ENCODE data around the gene SOX10. TPM values are rescaled to one million over a fixed set of nuclear protein-coding genes. Genes with fewer than 3 reads are reported as not detected.

The SOX10 gene
- total RNA-seq, 1 experiment from 2014 or later, result 2.7 TPM

DNA sequence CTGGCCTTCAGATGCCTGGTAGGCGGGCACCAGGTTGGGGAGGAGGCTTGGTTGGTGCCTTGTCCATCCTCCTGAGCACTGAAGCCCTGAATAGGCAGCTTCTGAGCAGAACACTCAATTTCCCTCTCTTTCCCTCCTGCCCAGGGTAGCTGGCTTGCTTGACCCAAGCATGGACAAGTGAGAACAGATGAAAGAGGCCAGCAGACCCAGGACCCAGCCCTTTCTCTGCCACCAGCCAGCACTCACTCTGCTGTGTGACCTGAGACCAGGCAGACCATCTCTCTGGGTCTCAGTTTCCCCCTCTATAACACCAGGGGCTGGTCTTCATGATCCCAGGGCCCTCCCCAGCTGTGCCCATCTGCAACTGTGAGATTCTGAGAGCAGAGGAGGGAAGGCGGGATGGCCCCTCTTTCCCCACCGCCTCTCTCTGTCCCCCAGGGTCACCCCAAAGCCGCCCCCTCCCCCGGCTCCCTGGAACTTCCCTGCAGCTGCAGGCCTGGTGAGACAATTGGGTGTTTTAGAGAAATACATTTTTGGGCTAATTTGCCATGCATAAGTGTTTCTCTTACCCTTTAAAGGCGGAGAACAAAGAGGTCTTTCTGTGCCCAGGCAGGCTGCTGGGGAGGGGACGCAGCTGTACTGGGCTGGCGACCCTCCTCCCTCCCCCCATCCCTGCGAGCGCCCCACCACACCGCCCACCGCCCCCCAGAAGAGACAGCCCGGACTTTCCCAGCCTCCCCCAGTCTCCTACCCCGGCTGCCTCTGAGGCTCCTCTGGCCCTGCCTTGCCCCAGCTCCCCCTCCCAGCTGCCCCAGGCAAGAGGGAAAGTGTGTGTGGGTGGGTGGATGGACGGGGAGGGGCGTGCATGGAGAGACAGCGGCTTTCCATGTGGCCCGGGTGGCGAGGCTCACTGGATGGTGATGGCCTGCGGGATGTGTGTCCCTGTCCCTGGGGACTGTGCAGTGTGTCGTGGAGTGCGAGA is 42.1 kb upstream of the SOX10 start:
- TF ChIP-seq NR2C2 (CRISPR knock-in tag; IDR thresholded peaks at IDR 0.05) (no peak), NR1H2 (CRISPR knock-in tag; IDR thresholded peaks at IDR 0.05) (no peak), MLX (CRISPR knock-in tag; IDR thresholded peaks at IDR 0.05) (no peak), ZNF263 (CRISPR knock-in tag; IDR thresholded peaks at IDR 0.05; ENCODE audit: low read depth) (no peak), AR (CRISPR knock-in tag; IDR thresholded peaks at IDR 0.05) (no peak), GRHL2 (CRISPR knock-in tag; IDR thresholded peaks at IDR 0.05; ENCODE audit: insufficient replicate concordance, severe bottlenecking) (no peak), GABPB1 (CRISPR knock-in tag; IDR thresholded peaks at IDR 0.05) (no peak), ZNF317 (CRISPR knock-in tag; IDR thresholded peaks at IDR 0.05; ENCODE audit: borderline replicate concordance, low read depth) (no peak), ESRRA (CRISPR knock-in tag; IDR thresholded peaks at IDR 0.05; ENCODE audit: borderline replicate concordance) (no peak), MXD4 (CRISPR knock-in tag; IDR thresholded peaks at IDR 0.05; ENCODE audit: borderline replicate concordance) (no peak), CBFB (CRISPR knock-in tag; IDR thresholded peaks at IDR 0.05; ENCODE audit: low read depth) (no peak), ATF1 (CRISPR knock-in tag; IDR thresholded peaks at IDR 0.05) (no peak), E2F4 (CRISPR knock-in tag; IDR thresholded peaks at IDR 0.05; ENCODE audit: borderline replicate concordance, low read depth) (no peak), CREM (CRISPR knock-in tag; IDR thresholded peaks at IDR 0.05) (no peak)
- TF ChIP-seq, protein P1, sequence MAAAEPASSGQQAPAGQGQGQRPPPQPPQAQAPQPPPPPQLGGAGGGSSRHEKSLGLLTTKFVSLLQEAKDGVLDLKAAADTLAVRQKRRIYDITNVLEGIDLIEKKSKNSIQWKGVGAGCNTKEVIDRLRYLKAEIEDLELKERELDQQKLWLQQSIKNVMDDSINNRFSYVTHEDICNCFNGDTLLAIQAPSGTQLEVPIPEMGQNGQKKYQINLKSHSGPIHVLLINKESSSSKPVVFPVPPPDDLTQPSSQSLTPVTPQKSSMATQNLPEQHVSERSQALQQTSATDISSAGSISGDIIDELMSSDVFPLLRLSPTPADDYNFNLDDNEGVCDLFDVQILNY (CRISPR knock-in tag; IDR thresholded peaks at IDR 0.05), result no peak
- TF ChIP-seq, protein P2, sequence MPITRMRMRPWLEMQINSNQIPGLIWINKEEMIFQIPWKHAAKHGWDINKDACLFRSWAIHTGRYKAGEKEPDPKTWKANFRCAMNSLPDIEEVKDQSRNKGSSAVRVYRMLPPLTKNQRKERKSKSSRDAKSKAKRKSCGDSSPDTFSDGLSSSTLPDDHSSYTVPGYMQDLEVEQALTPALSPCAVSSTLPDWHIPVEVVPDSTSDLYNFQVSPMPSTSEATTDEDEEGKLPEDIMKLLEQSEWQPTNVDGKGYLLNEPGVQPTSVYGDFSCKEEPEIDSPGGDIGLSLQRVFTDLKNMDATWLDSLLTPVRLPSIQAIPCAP (CRISPR knock-in tag; IDR thresholded peaks at IDR 0.05), result no peak
- H3K4me3 Mint-ChIP-seq, result no peak overlapping the region
- ATAC-seq, result no peak
- H3K27ac Mint-ChIP-seq, result no peak overlapping the region
- H3K27me3 Mint-ChIP-seq (ENCODE audit: low read depth), result peaks cover 2% of the 10 kb centered on the region
- ChIA-PET POLR2A (no interaction called here), CTCF (interaction anchor here (2.5 kb wide), 1 partner anchor 10 kb away, joined by 11 read pairs; no protein-coding TSS in a partner anchor)
- DNase-seq (ENCODE audit: low spot score), result no peak
- H3K4me1 Mint-ChIP-seq, result peaks cover 9% of the 10 kb centered on the region
- no peaks in the 10 kb centered on the region for H3K9me3 Mint-ChIP-seq
- no peaks in the 10 kb centered on the region for H3K36me3 Mint-ChIP-seq

GRCh38 chr22:38025514-38025913 is 41.2 kb upstream of the SOX10 start:
- POLR2A ChIA-PET, result no interaction called here
- Mint-ChIP-seq H3K4me3 (no peak overlapping the region), H3K36me3 (no peaks in the 10 kb centered on the region), H3K9me3 (no peaks in the 10 kb centered on the region), H3K27ac (no peak overlapping the region), H3K27me3 (ENCODE audit: low read depth) (peaks cover 7% of the 10 kb centered on the region), H3K4me1 (peaks cover 1% of the 10 kb centered on the region)
- ATAC-seq (no peak), DNase-seq (ENCODE audit: low spot score) (no peak)
- CTCF ChIA-PET, result no interaction called here
- TF ChIP-seq FOXJ3 (CRISPR knock-in tag; IDR thresholded peaks at IDR 0.05; ENCODE audit: borderline replicate concordance) (no peak), SOX15 (CRISPR knock-in tag; IDR thresholded peaks at IDR 0.05) (no peak), MLX (CRISPR knock-in tag; IDR thresholded peaks at IDR 0.05) (no peak), CREB1 (CRISPR knock-in tag; IDR thresholded peaks at IDR 0.05) (no peak), RELA (CRISPR knock-in tag; IDR thresholded peaks at IDR 0.05; ENCODE audit: borderline replicate concordance) (no peak)
- TF ChIP-seq, protein P3, sequence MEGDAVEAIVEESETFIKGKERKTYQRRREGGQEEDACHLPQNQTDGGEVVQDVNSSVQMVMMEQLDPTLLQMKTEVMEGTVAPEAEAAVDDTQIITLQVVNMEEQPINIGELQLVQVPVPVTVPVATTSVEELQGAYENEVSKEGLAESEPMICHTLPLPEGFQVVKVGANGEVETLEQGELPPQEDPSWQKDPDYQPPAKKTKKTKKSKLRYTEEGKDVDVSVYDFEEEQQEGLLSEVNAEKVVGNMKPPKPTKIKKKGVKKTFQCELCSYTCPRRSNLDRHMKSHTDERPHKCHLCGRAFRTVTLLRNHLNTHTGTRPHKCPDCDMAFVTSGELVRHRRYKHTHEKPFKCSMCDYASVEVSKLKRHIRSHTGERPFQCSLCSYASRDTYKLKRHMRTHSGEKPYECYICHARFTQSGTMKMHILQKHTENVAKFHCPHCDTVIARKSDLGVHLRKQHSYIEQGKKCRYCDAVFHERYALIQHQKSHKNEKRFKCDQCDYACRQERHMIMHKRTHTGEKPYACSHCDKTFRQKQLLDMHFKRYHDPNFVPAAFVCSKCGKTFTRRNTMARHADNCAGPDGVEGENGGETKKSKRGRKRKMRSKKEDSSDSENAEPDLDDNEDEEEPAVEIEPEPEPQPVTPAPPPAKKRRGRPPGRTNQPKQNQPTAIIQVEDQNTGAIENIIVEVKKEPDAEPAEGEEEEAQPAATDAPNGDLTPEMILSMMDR (IDR thresholded peaks at IDR 0.05), result no peak

All from WTC11 (cell line).